Ureter (tissue), 1 donor: Measurements from ENCODE around the gene RDH8. TPM values are rescaled to one million over a fixed set of nuclear protein-coding genes. Genes with fewer than 3 reads are reported as not detected.

Experiments used
- DNase-seq: peaks from one replicate; pipeline ENCODE4 v3.0.0-alpha.2; 2020; ENCODE audit warnings: low spot score
- total RNA-seq: library from RNA; stranded (reverse); gene quantifications from one replicate; pipeline ENCODE4 v1.2.4, GENCODE V29; 2023
- donor health status: DM: yes; HTN: yes; CAD: no.

RDH8 gene
- total RNA-seq, 1 donor from 2014 or later, result not detected

DNA sequence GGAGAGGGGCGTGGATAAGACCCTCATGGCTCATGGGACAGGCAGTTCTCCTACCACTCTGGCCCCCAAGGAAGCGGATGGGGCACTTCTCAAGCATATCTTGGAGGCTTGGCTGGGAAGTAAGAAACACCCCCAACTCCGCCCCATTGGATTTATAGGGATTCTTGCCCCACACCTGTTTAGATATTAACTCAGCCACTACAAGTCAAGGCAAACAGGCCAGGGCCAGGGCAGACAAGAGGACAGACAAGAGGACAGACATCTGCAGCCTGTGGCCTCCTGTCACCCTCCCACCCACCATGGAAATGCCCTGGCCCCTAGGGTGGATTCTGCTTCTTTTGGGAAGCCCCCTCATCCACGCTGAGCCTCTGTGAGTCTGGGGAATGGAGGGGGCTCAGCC is 24.1 kb downstream of the RDH8 start:
- no peak for DNase-seq

GRCh38 chr19:10037809-10038208 is 24.5 kb downstream of the RDH8 start:
- DNase-seq, result no peak

GRCh38 chr19:10043286-10043927 is 30.1 kb downstream of the RDH8 start:
- DNase-seq, result no peak

- no peak for DNase-seq
Observed at GRCh38 chr19:10044390-10044789, 31.1 kb downstream of the RDH8 start.

DNA sequence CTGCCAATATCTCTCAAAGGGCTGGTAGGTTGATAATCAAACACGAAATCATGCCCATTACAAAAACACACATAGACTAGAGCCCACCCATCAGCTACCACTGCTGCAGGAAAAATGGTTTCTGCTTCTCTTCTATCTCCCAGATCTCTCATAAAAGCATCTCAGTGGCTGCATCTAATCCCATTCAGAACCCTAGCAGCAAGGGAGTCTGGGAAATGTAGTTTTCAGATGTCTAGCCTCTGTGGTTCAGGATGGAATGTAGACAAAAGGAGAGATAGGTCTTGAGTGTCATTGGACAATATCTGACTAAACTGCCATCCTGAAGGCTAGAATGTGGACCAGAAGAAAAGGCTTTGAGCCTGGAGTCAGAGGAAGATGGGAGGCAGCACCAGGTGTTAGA is 32.1 kb downstream of the RDH8 start:
- DNase-seq, result no peak

DNA sequence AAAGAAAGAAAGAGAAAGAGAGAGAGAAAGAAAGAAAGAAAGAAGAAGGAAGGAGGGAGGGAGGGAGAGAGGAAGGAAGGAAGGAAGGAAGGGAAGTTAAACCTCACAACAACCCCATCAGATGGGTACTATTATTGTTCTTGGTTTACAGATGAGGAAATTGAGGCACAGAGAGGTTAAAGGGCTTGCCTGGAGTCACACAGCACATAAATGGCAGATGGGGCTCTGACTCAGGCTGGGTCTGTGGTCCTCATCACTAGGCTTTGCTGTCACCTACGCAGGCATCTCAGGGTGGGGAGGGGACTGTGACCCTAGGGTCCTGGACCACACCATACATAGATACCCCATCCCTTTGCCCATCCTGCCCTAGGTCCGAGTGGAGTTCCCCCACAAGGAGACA is 36.3 kb downstream of the RDH8 start:
- no peak for DNase-seq

- no peak for DNase-seq
Observed at GRCh38 chr19:10052602-10053360, 39.5 kb downstream of the RDH8 start.

DNA sequence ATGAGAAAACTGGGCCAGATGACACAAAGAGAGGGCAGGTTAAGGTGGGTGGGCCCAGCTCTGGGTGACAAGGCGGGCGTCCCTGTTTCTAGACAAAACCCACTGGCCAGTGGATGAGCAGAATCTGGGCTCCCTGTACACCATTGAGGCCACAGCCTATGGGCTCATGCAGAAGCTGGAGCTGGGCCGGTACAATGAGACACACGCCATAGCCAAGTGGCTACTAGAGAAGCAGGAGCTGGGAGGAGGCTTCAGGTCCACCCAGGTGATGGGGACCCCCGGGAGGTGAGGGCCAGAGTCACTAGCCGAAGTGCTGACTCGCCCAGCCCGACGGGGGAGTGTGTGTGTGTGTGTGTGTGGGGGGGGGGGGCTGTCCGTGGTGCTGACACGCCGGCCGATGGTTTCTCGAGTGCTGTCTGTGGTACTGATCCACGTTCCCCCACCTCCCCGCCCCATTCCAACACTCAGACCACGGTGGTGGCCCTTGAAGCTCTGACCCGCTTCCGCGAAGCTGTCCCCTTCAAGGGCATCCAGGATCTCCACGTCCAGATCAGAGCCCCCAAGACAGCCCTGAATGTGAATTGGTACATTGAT is 48.5 kb downstream of the RDH8 start:
- DNase-seq, result no peak

GRCh38 chr19:10068205-10068604 is 54.9 kb downstream of the RDH8 start:
- no peak for DNase-seq

GRCh38 chr19:10069046-10069445 is 55.8 kb downstream of the RDH8 start:
- DNase-seq, result no peak

- no peak for DNase-seq
Observed at GRCh38 chr19:10070730-10071446, 57.6 kb downstream of the RDH8 start.

Other genes starting within 250 kb of the RDH8 start
- gene ZNF846, start 244.7 kb upstream of the RDH8 start, total RNA-seq, result 62.7 TPM
- gene FBXL12, start 194.4 kb upstream of the RDH8 start, total RNA-seq, result 28.2 TPM
- 315 TPM for gene UBL5, start 185.6 kb upstream of the RDH8 start, total RNA-seq
- 52.8 TPM for gene PIN1, start 178.2 kb upstream of the RDH8 start, total RNA-seq
- gene OLFM2, start 77.0 kb upstream of the RDH8 start, total RNA-seq, result 5.6 TPM
- gene COL5A3, start 3.0 kb upstream of the RDH8 start, total RNA-seq, result 12.4 TPM
- gene SHFL, start 72.8 kb downstream of the RDH8 start, total RNA-seq, result 44.6 TPM
- gene ANGPTL6, start 89.2 kb downstream of the RDH8 start, total RNA-seq, result 0.81 TPM
- 78.6 TPM for gene PPAN, start 92.9 kb downstream of the RDH8 start, total RNA-seq
- gene P2RY11, start 98.2 kb downstream of the RDH8 start, total RNA-seq, result 25.6 TPM
- gene EIF3G, start 106.4 kb downstream of the RDH8 start, total RNA-seq, result 238 TPM
- 61.1 TPM for gene DNMT1, start 181.5 kb downstream of the RDH8 start, total RNA-seq
- 10.9 TPM for gene S1PR2, start 217.8 kb downstream of the RDH8 start, total RNA-seq
- gene MRPL4, start 238.7 kb downstream of the RDH8 start, total RNA-seq, result 65.3 TPM